Non-pigmented ciliary epithelial cell (primary cell): ENCODE results near the gene CAMK2D.
A peak's percentile ranks its signal among the peaks of the same experiment; 100 is the strongest.

Experiments
- DNase-seq: peaks from one replicate; pipeline ENCODE4 v3.0.0-alpha.2; 2010; ENCODE audit warnings: low read depth

Gene CAMK2D

GRCh38 chr4:113637823-113638561 is 123.5 kb downstream of the CAMK2D start:
- no peak for DNase-seq

GRCh38 chr4:113637363-113637762 is 124.2 kb downstream of the CAMK2D start:
- DNase-seq = peak; percentile 44

GRCh38 chr4:113636877-113637276 is 124.7 kb downstream of the CAMK2D start:
- peak; percentile 69 for DNase-seq

DNA sequence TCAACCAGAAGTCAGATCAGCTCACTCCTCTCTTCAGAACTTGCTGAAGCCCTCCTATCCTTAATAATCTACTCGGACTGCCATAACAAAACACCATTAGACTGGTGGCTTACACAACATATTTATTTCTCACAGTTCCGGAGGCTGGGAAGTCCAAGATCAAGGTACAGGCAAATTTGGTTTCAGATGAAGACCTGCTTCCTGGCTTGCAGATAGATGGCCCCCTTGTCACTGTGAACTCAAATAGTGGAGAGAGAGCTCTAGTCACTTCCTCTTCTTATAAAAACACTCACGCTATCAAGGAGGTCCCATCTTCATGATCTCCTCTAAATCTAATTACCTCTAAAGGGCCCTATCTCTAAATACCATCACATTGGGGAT is 125.1 kb downstream of the CAMK2D start:
- DNase-seq = no peak

DNA sequence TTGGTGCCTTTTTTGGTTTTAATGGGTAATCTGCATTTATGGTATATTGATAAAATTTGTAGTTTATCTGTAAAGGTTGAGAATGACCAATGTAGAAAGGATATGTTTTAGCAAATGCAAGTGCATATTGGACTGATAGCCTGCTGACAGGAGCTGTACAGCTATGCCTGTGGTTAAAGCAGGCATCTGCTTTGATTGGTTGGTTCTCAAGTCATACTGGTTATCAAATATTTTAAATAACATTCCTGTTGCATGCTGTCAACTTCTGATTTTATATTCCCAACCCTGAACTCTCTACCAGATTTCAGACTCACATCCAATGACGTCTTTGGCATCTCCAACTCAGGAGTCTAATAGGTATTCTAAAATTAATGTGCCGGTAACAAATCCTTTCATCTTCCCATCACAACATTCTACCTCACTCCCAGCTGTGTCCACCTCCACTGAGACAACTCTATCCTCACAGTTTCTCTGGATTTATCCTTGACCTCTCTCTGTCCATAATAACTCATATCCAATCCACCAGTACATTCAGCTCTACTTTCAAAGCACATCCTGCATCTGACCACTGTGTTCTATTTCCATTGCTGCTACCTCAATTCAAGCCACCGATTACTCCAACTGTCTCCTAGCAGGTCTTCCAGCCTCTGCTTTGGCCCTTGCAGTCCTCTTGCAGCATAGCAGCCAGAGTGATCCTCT is 125.7 kb downstream of the CAMK2D start:
- peak; percentile 68 for DNase-seq

- no peak for DNase-seq
Observed at GRCh38 chr4:113634081-113634969, 127.2 kb downstream of the CAMK2D start.

DNA sequence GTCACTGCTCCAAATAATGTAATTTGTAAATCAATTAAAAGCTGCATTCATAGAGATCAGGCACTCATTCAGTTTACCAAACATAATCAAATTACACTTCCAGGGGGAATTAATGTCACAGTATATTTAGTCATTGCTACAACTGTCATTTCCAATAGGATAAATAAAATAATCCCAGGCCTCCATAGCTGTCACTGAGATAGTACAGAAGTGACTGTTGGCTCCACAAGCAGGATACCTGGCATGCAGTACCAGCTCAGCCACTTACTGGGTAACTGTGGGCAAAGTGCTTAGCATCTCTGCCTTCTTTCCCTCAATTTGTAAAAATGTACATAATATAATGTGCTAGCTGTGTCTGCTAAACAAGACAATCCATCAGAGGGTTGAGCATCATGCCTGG is 128.1 kb downstream of the CAMK2D start:
- no peak for DNase-seq

GRCh38 chr4:113628711-113629110 is 132.8 kb downstream of the CAMK2D start:
- no peak for DNase-seq

DNA sequence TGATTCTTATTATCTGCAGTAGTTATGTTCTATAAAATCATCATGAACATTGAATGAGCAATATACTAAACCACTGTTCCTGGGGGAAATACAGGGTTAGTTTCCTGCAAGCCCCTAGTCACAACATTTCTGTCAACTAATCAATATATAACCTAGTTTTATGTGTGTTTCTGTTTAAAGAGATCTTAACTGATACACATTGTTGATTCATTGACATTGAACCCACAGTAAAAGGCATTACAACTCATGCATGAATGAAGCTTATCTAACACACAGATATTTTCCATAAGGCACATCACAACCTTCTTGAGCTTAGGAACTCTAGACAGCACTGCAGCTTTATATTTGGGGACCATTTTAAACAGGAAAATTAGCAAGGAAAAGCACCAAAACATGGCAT is 134.2 kb downstream of the CAMK2D start:
- DNase-seq = no peak

GRCh38 chr4:113625902-113626301 is 135.6 kb downstream of the CAMK2D start:
- DNase-seq = no peak

DNA sequence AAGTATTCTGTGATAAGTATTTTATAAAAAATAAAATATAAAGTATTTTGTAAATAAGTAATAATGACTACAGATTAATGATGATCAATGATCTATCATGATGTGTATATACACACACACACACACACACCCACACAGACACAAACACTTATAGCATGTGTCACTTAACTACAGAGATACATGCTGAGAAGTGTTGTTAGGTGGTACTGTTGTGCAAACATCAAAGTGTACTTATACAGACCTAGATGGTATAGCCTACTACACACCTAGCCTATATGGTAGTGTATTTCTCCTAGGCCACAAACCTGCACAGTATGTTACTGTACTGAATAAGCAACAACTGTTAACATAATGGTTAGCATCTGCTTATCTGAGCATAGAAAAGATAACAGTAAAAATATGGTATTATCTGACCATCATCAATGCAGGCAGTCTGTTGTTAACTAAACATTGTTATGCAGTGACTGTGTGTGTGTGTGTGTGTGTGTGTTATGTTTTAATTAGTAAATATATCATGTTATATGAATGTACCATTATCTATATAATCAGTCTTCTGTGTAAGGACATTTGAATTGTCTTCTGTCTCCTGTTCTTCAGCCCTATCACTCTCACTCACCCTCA is 138.2 kb downstream of the CAMK2D start:
- no peak for DNase-seq

DNA sequence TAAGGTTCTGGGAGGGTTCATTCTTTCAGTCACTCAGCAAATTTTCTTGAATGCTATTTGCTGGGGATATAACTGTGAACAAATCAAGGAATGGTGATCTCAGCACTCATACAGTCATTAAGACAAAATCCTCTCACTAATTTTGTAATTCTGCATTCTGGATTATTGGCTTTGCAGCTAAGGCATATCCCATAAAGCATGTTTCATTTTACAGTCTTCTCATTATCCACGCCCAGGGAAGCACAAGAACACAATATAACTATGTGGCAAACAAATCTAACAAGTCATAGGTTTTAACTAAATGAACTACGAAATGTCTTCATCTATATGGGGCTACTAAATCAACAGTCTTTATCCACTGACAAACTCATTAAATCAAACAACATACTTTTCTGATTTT is 139.9 kb downstream of the CAMK2D start:
- no peak for DNase-seq

- DNase-seq = no peak
Observed at GRCh38 chr4:113620032-113620431, 141.5 kb downstream of the CAMK2D start.

DNA sequence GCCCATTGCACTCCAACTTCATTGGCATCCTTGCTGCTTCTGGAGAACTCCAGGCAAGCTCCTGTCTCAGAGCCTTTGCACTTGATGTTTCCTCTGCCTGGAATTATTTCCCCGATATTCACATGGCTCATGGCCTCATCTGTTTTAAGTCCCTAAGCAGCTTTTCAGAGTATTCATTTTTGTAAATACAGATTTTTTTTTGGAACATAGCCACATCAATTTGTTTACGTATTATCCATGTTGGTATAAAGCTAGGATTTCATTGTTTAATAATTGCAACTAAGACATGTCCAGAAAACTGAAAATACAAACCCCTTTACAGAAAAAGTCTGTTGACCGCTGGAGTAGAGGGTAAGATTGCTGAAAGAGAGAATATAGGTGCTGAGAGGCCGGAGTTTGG is 142.0 kb downstream of the CAMK2D start:
- DNase-seq = no peak

GRCh38 chr4:113618205-113618604 is 143.3 kb downstream of the CAMK2D start:
- DNase-seq = no peak

DNA sequence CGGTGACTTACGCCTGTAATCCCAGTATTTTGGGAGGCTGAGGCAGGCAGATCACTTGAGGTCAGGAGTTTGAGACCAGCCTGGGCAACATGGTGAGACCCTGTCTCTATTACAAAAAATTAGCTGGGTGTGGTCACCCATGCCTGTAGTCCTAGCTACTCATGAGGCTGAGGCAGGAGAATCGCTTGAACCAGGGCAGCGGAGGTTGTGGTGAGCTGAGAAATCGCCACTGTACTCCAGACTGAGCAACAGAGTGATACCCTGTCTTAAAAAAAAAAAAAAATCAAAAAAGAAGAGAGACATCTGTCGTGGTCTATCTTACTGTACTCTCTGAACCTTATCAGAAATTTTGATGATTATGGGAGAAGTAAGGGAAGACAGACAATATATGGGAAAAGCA is 144.3 kb downstream of the CAMK2D start:
- no peak for DNase-seq

GRCh38 chr4:113616443-113616842 is 145.1 kb downstream of the CAMK2D start:
- no peak for DNase-seq

DNA sequence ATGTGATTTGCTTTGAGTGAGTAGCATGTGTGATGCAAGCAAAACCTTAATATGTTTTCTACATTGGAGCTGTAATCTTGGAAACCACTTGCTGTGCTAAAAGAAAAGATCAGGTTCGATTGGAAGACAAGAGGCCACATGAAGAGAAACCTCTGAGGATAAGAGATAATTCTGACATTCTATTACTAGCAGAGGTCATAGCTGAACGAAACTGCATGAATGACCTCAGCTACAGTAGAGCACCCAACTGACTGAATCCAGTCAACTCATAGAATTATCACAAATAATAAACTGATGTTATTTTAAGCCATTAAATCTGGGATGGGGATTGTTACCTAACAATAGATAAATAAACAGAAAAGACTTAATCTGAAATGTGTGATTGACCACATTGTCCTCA is 147.1 kb downstream of the CAMK2D start:
- DNase-seq = no peak

DNA sequence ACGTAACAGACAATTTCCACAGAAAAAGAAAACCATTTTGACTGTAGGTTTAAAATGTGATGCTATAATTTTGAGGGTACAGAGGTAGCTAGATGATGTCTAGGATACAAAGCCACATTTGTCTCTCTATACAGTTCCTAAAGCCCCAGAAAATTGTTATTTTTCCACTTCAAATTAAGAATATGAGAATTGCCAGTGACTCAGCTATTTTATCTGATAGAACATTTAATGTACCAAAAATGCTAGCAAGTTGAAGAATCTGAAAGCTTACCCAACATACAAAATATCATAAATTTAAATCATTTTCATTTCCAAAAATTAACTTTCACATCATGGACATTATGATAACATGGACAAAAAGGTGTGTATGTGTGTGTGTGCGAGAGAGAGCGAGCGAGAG is 148.0 kb downstream of the CAMK2D start:
- no peak for DNase-seq

GRCh38 chr4:113610537-113610936 is 151.0 kb downstream of the CAMK2D start:
- no peak for DNase-seq

GRCh38 chr4:113607998-113608397 is 153.5 kb downstream of the CAMK2D start:
- DNase-seq = no peak

DNA sequence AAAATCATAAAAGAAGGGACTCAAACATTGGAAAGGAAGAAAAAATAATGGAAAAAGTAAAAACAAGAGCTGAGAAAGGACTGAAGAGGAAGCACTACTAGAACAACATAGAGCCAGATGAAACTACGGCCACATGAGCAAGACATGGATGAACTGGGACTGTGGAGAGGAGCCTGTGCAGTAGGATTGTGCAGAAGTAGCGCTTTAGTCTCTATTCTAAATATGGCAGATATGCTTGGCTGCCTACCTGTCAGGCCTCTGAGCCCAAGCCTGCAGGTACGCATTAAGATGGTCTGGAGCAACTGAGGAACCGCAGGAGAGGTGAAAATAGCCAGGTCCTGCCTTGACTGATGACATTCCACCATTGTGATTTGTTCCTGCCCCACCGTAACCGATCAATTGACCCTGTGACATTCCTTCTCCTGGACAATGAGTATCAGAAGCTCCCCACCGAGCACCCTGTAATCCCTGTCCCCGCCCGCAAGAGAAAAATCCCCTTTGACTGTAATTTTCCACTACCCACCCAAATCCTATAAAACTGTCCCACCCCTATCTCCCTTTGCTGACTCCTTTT is 154.3 kb downstream of the CAMK2D start:
- no peak for DNase-seq
